GM12878 (cell line): ENCODE data around the gene KIF21A. TPM values are rescaled to one million over a fixed set of nuclear protein-coding genes. Genes with fewer than 3 reads are reported as not detected.

ENCODE experiments used
- ATAC-seq: fragments of 200-7000 bp; cut with Tn5 transposase; 3 replicates; pipeline ENCODE4 v1.9.1; 2020; ENCODE audit warnings: mild to moderate bottlenecking, moderate library complexity
- BruUV-seq: library from RNA; stranded (reverse); fragments of 400-500 nt; replicated peaks from 2 replicates; lab custom pipeline; 2021; lab: Mats Ljungman, UMichigan
- CTCF ChIA-PET: fragments of 300-600 bp; sonication (Branson Sonifier 250); formaldehyde crosslinking; extraction: SDS; loops from one replicate; lab custom pipeline; 2021; ENCODE audit warnings: inconsistent platforms; lab: Yijun Ruan, JAX
- POLR2A ChIA-PET: fragments of 350-600 bp; formaldehyde crosslinking; extraction: SDS; loops from one replicate; lab custom pipeline; 2021; ENCODE audit warnings: inconsistent platforms; lab: Charles Lee
- RAD21 ChIA-PET: fragments of 300-600 bp; sonication (Branson Sonifier 250); formaldehyde crosslinking; loops from one replicate; lab custom pipeline; 2023; ENCODE audit warnings: antibody characterized with exemption; ENCODE audit not compliant: unreplicated experiment; lab: Charles Lee
- SMC1A ChIA-PET: fragments of 300-600 bp; sonication (Branson Sonifier 250); formaldehyde crosslinking; loops from one replicate; lab custom pipeline; 2023; ENCODE audit not compliant: unreplicated experiment, uncharacterized antibody; lab: Charles Lee
- DNase-seq: peaks from one replicate; pipeline ENCODE4 v3.0.0-alpha.2; 2011; ENCODE audit warnings: low read depth, low spot score
- FAIRE-seq: peaks from 3 replicates; lab custom pipeline; 2011; peaks lifted over from hg19 to GRCh38; lab: Jason Lieb, UNC
- H2AFZ ChIP-seq: 2 replicates; pipeline ENCODE4 v1.6.0; 2011; ENCODE audit warnings: low read depth, low read length, control low read depth; ENCODE audit not compliant: control insufficient read depth
- H3K27ac ChIP-seq: 2 replicates; pipeline ENCODE4 v1.5.1; 2011; ENCODE audit warnings: control low read depth; ENCODE audit not compliant: control insufficient read depth, insufficient read depth
- H3K27me3 ChIP-seq, 2 experiments: replicated peaks in 1 of 2; 2 replicates each; pipeline versions ENCODE4 v1.6.0 to v1.6.1; 2011; ENCODE audit warnings: low read length in 1 of 2; ENCODE audit not compliant: control insufficient read depth in 2 of 2, insufficient read depth in 2 of 2
- H3K36me3 ChIP-seq, 2 experiments: 2 replicates each; pipeline ENCODE4 v1.5.1; 2011; ENCODE audit warnings: low read length in 1 of 2; ENCODE audit not compliant: control insufficient read depth in 2 of 2, insufficient read depth in 2 of 2
- H3K4me1 ChIP-seq: 2 replicates; pipeline ENCODE4 v1.6.1; 2011; ENCODE audit warnings: mild to moderate bottlenecking, low read length, moderate library complexity, mixed read lengths; ENCODE audit not compliant: control insufficient read depth, insufficient read depth
- H3K4me2 ChIP-seq: 2 replicates; pipeline ENCODE4 v1.6.0; 2011; ENCODE audit warnings: control low read depth; ENCODE audit not compliant: control insufficient read depth, insufficient read depth
- H3K4me3 ChIP-seq: fragments of 200-600 bp; sonication (generic); 2 replicates; pipeline ENCODE4 v1.5.1; 2016
- H3K79me2 ChIP-seq: 2 replicates; pipeline ENCODE4 v1.6.0; 2011; ENCODE audit warnings: low read length; ENCODE audit not compliant: control insufficient read depth, insufficient read depth
- H3K9ac ChIP-seq: 2 replicates; pipeline ENCODE4 v1.8.0; 2011; ENCODE audit warnings: low read length, control low read depth, mixed read lengths; ENCODE audit not compliant: control insufficient read depth, insufficient read depth
- H3K9me3 ChIP-seq: replicated peaks from 3 replicates; pipeline ENCODE4 v1.5.1; 2011; ENCODE audit warnings: mild to moderate bottlenecking, low read length; ENCODE audit not compliant: control insufficient read depth, insufficient read depth
- H4K20me1 ChIP-seq: 2 replicates; pipeline ENCODE4 v1.6.0; 2011; ENCODE audit not compliant: control insufficient read depth, insufficient read depth
- GABPA ChIP-seq: IDR thresholded peaks from 2 replicates; pipeline ENCODE4 v1.6.1; 2014; ENCODE audit warnings: antibody characterized with exemption, low read depth, mild to moderate bottlenecking, inconsistent platforms
- HDAC2 ChIP-seq: fragments of 200-600 bp; sonication (generic); IDR thresholded peaks from 2 replicates; pipeline ENCODE4 v1.6.1; 2017
- MEF2A ChIP-seq: IDR thresholded peaks from 2 replicates; pipeline ENCODE4 v1.6.1; 2011; ENCODE audit warnings: low read depth, mild to moderate bottlenecking, low read length, moderate library complexity; ENCODE audit not compliant: insufficient read depth
- MTA3 ChIP-seq: IDR thresholded peaks from 2 replicates; pipeline ENCODE4 v1.6.1; 2012; ENCODE audit warnings: low read length, inconsistent platforms, borderline replicate concordance
- NR2C1 ChIP-seq: fragments of 450-650 bp; IDR thresholded peaks from 2 replicates; pipeline ENCODE4 v1.6.1; 2017; ENCODE audit warnings: antibody characterized with exemption, mild to moderate bottlenecking, moderate library complexity
- RAD21 ChIP-seq: IDR thresholded peaks from 2 replicates; pipeline ENCODE4 v1.6.1; 2011; ENCODE audit warnings: mild to moderate bottlenecking, low read depth, low read length, moderate library complexity; ENCODE audit not compliant: insufficient read depth
- SREBF1 ChIP-seq: IDR thresholded peaks from 2 replicates; pipeline ENCODE4 v1.6.1; 2012; ENCODE audit warnings: mild to moderate bottlenecking, low read length
- STAT1 ChIP-seq: fragments of 450-650 bp; conservative IDR thresholded peaks from 2 replicates; pipeline ENCODE4 v1.6.1; 2014; ENCODE audit warnings: antibody characterized with exemption, mild to moderate bottlenecking
- ZBTB11 ChIP-seq: fragments of 450-650 bp; formaldehyde crosslinking; IDR thresholded peaks from 2 replicates; pipeline ENCODE4 v1.5.0; 2022; ENCODE audit warnings: mild to moderate bottlenecking, missing genetic modification characterization
- ZZZ3 ChIP-seq: IDR thresholded peaks from 2 replicates; pipeline ENCODE4 v1.6.1; 2011; ENCODE audit warnings: low read depth; ENCODE audit not compliant: control insufficient read depth, insufficient read length
- WGBS: methylation state at CpG from one replicate; pipeline ENCODE4 v1.1.6; 2016; ENCODE audit warnings: low lambda C conversion rate; ENCODE audit not compliant: insufficient replicate concordance, insufficient coverage; ENCODE audit errors: missing lambda C conversion rate; 5-methylcytosine and 5-hydroxymethylcytosine counted together
- in situ Hi-C: fragments of 300-500 bp; cut with MboI; formaldehyde crosslinking; loops from 9 replicates; pipeline ENCODE4 v1.14.3; 2018; ENCODE audit warnings: mixed read lengths
- intact Hi-C: fragments of 100-400 bp; cut with micrococcal nuclease; formaldehyde crosslinking; loops from one replicate; pipeline ENCODE4 v1.14.2; 2022; ENCODE audit not compliant: unreplicated experiment
- polyA plus RNA-seq, 11 experiments: library from polyadenylated mRNA; depleted of rRNA in 4 of 11; unstranded in 6 of 11; stranded (reverse) in 5 of 11; fragments of >200 nt; fragmentation: Nextera tagmentation in 4 of 11; fragmentation: Illumina TruSeq in 1 of 11; extraction: Ambion mirVana in 4 of 11; extraction: Trizol in 1 of 11; gene quantifications; 1 replicate in 1 of 11; 2 replicates in 10 of 11; pipeline versions ENCODE4 v1.2.1 to v1.2.3, GENCODE V29; 2011 to 2016; ENCODE audit warnings: inconsistent platforms in 2 of 11, missing spikeins in 2 of 11, low read depth in 1 of 11
- total RNA-seq, 4 experiments: library from RNA; depleted of rRNA in 3 of 4; stranded (reverse); fragments of >200 nt in 3 of 4; fragmentation: Illumina TruSeq in 1 of 4; extraction: Trizol in 1 of 4; gene quantifications; 2 replicates each; pipeline versions ENCODE4 v1.2.1 to v1.2.3, GENCODE V29; 2013 to 2021
- TF ChIP-seq, protein P1 (sequence below): fragments of 450-650 bp; IDR thresholded peaks from 2 replicates; pipeline ENCODE4 v1.6.1; 2016; ENCODE audit warnings: mild to moderate bottlenecking, moderate library complexity, borderline replicate concordance

The KIF21A gene
- total and polyA plus RNA-seq, 10 of the 15 experiments (the other 5 are each of a cell fraction or from before 2014, with no cell fraction given), result 21.3 to 42.1 (median 24.5) TPM

GRCh38 chr12:39300799-39301198 is 142.1 kb downstream of the KIF21A start:
- Histone ChIP-seq H3K79me2 (no peaks in the 10 kb centered on the region), H3K27ac (no peak overlapping the region), H3K27me3 (no peaks in the 10 kb centered on the region), H3K4me3 (no peak overlapping the region), H3K36me3 (peaks cover 0 to 3% of the 10 kb centered on the region in 2 experiments; a peak in 1 of 4 replicates), H3K9me3 (no peaks in the 10 kb centered on the region), H2AFZ (no peak overlapping the region), H4K20me1 (no peaks in the 10 kb centered on the region), H3K9ac (no peak overlapping the region)
- DNase-seq (no peak), FAIRE-seq (no peak)
- BruUV-seq, result no TSS peak
- in situ Hi-C loops, result no loop called here
- intact Hi-C loops, result no loop called here
- ChIA-PET CTCF (no interaction called here), POLR2A (no interaction called here)
- WGBS, result 85% methylated on average over 2 of the region's 2 CpGs
- TF ChIP-seq MEF2A (no peak), ZZZ3 (no peak), MTA3 (no peak), HDAC2 (no peak), SREBF1 (no peak), GABPA (no peak), RAD21 (no peak), ZBTB11 (CRISPR knock-in tag) (no peak), NR2C1 (no peak), STAT1 (no peak)
- TF ChIP-seq, protein P1, sequence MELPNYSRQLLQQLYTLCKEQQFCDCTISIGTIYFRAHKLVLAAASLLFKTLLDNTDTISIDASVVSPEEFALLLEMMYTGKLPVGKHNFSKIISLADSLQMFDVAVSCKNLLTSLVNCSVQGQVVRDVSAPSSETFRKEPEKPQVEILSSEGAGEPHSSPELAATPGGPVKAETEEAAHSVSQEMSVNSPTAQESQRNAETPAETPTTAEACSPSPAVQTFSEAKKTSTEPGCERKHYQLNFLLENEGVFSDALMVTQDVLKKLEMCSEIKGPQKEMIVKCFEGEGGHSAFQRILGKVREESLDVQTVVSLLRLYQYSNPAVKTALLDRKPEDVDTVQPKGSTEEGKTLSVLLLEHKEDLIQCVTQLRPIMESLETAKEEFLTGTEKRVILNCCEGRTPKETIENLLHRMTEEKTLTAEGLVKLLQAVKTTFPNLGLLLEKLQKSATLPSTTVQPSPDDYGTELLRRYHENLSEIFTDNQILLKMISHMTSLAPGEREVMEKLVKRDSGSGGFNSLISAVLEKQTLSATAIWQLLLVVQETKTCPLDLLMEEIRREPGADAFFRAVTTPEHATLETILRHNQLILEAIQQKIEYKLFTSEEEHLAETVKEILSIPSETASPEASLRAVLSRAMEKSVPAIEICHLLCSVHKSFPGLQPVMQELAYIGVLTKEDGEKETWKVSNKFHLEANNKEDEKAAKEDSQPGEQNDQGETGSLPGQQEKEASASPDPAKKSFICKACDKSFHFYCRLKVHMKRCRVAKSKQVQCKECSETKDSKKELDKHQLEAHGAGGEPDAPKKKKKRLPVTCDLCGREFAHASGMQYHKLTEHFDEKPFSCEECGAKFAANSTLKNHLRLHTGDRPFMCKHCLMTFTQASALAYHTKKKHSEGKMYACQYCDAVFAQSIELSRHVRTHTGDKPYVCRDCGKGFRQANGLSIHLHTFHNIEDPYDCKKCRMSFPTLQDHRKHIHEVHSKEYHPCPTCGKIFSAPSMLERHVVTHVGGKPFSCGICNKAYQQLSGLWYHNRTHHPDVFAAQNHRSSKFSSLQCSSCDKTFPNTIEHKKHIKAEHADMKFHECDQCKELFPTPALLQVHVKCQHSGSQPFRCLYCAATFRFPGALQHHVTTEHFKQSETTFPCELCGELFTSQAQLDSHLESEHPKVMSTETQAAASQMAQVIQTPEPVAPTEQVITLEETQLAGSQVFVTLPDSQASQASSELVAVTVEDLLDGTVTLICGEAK, result no peak
- TF ChIP-seq, all 136 proteins: peak for 0
- ATAC-seq, result no peak
- H3K4me2 ChIP-seq, result no peak overlapping the region
- ChIA-PET RAD21 (no interaction called here), SMC1A (no interaction called here)
- no peaks in the 10 kb centered on the region for H3K4me1 ChIP-seq
